Activated CD8-positive, alpha-beta memory T cell treated with anti-CD3 and anti-CD28 coated beads for 4 hours (primary cell): ENCODE measurements around the gene TSPAN18.

Source experiments
- DNase-seq, 2 donors: peaks; one replicate each; pipeline ENCODE4 v3.0.0-alpha.2; 2020; ENCODE audit warnings: low read depth in 2 of 2

TSPAN18 gene

DNA sequence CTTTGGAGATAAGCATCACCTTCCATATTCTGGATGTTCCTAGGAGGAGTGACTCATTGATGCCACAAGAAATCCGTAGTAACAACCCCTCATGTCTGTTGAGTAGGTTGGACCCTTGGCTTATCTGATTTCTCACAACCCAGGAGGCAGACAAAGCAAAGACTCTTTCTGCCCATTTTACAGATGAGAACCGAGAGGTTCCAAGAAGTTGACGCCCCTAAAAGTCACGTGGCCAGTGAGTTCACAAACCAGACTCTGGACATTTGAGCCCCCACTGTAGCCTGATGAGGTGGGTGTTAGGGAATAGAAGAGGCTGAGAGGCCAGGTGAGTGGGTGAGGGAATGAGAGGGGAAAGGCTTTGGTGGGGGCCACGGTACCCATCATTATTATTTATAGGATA, 70.3 kb downstream of the TSPAN18 start:
- no peak for DNase-seq

DNA sequence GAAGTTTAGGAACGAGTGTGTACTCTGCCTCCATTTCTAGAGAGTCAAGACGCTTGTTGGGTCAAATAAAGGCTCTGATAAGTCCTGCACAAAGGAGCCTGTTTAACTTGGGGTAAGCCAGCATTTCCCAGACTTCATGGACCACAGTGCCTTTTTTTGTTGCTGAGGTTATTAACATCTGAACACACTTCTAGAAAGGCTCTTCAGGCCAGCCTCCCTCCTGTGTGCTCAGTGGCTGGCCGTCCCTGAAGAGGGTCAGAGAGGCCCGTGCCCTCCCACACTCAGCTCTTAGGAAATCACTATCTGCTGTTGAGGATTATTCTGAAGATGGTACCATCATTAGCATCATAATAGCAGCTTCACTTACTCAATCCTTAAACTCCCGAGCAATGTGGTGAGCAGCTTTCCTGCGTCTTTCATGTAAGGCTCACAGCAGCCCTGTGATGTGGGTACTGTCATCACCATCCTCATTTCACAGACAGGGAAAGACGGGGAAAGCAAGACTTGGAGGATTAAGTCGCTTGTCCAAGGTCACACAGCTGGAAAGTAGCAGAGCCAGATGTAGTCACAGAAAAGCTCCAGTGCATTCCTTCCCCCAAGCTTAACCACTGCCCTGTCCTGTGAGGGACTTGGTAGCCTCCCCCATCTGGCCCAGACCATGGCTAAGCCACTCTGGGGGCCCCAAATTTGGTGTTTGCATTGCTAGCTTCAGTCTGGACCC, 71.3 kb downstream of the TSPAN18 start:
- no peak for DNase-seq

DNA sequence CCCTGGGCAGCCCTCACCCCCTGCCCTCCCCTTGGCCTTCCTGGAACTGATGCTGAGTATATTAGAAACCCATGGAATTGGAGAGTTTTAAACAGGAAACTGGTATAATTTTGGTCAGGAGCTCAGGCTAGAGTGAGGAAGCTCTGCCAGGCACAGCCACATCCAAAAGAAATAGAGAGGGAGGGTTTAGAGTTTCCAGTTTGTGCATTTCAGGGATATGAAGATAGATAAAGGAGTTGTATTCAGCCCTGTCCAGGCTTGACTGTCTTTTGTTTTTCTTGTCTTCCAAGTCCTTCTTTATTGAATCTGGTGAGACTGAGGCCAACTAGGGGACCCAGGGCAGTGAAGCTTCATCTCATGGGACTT, 71.8 kb downstream of the TSPAN18 start:
- no peak for DNase-seq

DNA sequence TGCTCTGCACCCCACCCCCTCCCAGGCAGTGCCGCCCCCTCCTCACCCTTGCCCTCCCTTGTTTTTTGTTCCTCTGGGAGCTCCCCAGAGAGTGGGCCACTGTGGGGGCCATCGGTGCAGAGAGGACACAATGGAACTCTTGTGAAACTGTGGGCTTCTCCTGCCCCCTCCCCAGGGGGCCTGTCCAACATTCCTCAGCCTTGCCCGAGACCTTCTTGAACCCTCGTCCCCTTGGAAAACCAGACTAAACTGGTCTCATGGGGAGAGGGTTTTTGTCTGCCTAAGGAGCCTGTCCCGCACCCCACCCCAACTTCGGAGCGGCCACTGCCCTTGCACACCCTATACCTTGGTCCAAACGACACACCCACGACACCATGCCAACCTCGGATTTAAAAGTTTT, 72.2 kb downstream of the TSPAN18 start:
- DNase-seq = no peak

DNA sequence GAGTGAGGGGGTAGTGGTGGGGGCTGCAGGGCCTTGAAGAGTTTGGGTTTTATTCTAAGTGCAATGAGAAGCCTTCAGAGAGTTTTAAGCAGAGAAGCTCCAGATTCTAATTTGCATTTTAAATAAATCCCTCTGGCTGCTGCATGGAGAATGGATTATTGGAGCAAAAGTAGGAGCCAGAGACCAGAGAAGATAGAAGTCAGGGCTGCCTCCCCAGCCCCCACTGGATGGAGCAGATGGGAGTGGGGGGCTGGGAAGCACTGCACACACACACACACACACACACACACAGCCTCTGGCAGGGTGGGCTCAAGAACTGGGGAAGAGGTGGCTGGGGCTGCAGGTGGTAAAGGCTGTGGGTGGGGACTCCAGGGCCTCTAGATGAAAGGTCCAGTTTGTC, 75.6 kb downstream of the TSPAN18 start:
- DNase-seq = no peak

DNA sequence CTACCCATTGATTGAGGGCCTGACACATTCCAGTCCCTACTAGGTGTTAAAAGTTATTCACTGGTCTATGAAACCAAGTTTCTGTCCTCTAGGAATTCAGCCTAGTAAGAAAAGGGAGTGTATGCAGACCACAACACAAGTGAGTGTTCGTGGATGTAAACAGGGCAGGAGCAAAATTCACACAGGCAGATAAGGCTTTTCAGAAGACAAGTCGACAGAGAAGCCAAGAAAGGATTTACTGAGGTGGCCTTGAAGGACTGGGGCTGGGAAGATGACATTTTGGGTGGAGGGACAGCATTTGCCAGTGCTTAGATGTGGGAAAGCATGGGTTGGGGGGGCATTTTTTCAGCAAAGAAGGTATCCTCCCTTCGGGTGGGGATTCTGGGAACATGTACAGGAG, 76.2 kb downstream of the TSPAN18 start:
- no peak for DNase-seq

DNA sequence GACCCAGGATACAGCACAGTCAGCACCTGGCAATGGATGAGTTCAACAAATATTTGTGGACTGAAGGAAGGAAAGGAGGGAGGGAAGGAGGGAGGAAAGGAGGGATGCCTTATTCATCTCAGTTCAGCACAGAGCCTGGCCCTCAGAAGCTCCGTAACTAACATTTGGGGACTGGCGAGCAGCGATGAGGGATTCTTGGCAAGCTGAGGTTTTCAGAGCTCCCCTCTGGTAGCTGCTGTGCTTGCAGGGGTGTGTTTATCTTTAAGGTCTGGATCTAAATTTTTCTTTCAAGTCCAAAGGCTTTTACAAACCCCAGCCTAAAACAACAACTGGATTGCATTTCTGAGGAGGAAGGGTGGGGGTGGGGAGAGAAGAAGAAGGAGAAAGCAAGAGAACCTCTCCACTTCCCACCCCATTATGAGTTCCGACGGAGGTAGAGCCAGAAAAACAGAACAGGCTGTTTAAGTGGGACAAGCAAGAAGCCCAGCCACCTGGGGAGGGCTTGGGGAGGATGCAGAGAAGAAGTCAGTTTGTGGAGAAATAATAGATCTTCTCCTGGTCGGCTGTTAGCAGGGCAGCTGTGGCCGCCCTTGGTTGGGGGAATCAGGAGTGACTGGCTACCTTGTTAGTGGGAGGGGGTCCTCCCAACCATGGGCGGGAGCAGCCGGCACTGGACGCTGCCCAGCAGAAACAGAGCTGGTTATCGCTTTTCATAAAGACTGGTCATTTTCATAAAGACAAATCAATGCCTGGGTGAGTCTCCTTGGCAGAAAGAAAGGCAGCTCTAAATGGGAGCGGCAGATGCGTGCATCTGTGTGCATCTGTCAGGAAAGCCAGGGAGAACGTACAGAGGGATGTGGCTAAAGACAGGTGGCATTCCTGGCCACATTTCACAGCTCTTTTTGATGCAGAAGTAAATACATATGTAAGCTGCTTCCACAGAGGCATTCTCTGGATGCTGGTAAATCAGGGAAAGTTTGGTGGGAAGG, 78.0 kb downstream of the TSPAN18 start:
- no peak for DNase-seq

DNA sequence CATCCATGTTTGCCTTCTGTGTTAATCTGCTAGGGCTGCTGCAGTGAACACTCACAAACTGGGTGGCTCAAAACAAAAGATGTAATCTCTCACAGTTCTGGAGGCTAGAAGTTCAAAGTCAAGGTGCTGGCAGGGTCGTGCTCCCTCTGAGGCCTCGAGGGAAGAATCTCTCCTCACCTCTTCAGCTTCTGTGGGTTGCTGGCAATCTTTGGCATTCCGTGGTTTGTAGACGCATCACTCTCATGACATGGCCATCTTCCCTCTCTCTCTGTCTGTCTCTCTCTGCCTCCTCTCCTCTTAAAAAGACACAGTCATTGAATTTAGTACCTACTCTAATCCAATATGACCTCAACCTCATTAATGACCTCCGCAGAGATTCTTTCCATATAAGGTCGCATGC, 78.8 kb downstream of the TSPAN18 start:
- DNase-seq = no peak

DNA sequence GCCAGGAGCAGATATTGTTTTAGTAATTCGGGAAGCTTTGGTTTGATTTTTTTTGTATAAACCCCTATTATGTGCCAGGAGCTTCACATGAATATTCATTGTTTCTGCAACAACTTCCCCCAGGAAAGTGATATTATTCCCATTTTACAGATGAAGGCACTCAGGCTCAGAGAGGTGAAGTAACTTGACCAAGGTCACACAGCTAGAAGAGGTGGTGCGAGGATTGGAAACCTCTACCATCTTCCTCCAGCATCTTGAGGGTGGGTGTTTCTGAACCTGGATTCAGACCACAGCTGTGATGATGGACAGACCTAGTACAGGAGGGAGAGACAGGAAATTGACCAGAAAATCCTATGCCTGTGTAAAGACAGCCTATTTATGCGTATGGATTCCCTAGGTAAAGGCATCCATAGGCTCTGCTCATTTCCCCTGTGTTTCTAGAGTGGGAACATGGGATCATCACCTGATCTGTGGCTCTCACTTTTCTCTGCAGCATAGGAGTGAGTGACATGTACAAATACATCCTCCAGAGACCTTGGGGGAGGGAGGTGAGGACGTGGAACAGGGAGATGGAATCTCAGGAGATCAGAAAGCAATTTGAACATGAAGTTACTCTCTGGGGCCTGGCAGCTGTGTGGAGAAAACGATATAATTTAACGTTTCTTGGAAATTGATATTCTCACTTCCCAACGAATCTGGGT, 81.4 kb downstream of the TSPAN18 start:
- DNase-seq = no peak

DNA sequence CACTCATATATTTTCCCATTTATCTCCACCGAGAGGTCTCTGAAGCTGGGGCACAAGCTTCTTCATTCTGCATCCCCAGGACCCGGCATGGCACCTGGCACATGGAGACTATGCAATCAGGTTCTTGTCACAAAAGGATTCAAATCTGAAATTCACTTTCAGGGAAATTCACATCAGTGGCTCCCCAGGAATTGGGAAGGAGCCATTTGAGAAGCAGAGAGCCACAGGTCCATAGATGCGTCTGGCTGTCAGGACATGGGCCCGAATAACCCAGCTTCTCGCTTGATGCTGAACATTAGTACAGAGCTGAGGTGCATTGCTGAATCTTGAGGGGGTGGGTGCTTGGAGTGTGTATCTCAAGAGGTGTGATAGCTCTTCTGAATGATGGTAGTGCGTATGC, 82.5 kb downstream of the TSPAN18 start:
- no peak for DNase-seq

DNA sequence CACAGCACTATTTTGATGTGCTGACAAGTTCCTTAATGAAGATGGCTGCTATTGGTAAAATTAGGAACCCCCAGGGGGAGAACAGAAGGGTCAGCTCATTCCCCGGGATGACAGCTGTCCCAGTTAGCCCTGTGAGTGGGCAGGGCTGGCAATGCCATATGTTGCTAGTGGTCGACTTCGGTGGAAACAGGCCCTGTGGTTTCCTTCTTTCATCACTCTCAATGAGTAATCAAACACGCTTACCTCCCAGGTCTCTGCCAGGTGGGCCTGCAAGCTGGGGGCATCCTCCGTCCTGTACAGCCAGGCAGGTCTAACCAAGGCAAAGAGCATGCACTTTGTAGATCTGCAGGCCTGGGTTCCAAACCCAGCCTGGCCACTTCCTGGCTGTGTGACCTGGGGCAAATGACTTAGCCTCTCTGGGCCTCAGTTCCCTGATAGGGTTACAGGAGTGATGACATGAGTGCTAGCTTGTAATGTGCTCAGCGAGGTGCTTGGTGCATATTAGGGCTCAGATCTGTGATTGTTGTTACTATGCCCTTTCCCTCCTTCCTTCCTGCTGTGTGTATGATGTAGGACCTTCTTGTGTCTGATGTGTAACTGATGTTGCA, 85.2 kb downstream of the TSPAN18 start:
- DNase-seq = no peak

DNA sequence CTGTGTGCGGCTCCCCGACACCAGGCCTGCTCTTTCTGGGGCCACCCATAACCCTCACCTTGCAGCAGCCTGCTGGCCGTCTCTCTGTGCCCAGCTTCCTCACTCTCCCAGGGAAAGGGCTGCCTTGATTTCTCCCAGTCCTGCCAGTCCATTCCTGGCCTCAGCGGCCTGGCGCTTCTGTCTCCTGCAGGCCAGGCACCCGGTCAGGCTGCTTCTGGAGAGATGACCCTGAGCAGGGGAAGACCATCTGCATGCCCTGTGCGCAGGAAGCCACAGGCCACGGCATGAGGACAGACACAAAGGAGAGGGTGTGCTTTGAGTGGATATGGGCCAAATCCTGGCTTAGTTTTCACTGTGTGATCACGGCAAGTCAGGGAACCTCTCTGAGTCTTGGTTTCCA, 86.2 kb downstream of the TSPAN18 start:
- no peak for DNase-seq

DNA sequence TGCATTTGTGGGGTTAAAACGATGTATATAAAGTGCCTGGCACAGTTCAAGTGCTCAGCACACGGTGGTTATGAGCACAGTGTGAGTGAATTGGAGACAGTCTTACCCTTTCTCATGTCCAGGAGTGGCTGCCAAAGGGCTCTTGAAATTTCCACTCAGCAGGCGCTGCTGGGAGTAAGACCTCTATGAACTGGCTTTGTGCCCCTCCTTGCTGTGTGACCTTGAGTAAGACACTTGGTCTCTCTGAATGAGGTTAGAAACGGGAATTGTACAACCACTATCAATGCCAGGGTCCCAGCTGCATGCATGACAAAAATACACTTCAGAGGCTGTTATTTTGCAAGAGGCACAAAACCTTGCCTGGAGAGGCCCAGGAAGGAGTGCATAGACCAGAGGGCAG, 86.6 kb downstream of the TSPAN18 start:
- no peak for DNase-seq

DNA sequence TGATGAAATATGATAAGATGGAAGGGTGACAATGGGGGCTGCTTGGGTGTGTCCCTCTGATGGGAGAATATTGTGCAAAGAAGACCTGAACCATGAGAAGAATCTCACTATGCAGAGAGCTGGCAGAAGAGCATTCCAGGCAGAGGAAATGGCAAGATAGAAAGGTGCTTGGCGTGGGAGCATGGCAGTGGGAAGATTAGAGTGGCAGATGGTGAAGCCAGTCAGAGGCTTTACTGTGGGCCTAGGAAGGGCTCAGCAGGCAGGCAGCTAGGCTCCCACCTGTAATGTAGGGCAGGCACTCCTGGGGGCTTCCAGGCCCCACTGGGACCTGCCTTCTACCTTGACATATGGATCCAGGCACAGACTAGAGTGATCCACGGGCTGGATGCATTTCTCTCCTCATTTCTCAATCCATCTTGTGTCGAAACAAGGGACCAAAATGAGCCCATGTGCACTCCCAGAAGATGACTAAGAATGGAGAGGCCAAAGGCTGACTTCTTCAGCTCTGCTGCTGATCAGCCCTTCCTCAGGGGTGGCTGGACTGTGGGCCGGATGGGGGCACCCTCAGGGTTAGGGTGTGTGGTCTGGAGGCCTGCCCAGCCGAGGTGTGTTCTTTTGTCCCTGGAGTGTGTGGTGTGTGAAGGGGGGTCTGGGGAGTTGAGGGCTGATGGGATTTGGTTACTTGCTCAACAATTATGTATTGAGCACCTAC, 88.3 kb downstream of the TSPAN18 start:
- no peak for DNase-seq

DNA sequence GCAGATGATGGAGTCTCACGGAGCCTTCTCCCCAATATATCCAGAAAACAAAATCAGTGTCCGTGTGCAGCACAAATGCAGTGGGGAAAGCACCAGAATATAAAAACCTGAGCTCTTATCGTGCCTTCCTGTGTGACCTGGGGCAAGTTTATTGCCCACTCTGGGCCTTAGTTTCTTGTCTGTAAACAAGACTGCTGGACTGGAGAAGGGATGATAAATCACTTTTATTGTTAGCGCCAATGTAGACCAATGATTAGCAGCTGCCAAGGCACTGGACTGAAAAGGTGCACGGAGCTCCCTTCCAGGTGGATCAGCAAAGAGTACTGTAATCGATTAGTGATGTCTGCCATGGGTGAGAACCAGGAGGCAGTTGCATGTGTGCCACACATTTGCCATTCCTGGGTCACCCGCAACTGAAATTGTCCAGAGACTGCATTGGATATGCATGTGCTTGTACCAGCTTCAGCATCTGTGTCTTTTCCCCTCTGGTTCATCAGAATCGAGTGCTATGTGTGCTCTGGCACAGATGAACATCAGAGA, 89.2 kb downstream of the TSPAN18 start:
- no peak for DNase-seq

DNA sequence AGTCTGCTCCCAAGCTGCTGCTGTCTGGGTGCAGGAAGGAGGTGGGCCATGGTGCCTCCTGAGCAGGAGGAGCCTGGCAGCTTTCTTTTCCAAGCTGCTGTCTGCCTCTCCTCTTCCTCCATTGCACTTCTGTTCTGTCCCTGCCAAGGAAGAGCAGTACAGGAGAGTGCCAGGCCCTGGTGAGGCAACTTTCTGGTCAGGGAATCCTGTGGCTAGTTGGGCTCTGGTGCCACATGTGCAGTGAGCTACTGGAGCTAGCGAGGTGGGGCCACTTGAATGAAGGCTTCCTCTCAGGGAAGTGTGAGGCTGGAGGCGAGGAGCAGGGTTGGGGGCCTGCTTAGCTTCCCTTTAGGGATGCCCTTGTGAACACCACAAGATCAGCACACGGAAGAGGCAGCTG, 90.0 kb downstream of the TSPAN18 start:
- no peak for DNase-seq

DNA sequence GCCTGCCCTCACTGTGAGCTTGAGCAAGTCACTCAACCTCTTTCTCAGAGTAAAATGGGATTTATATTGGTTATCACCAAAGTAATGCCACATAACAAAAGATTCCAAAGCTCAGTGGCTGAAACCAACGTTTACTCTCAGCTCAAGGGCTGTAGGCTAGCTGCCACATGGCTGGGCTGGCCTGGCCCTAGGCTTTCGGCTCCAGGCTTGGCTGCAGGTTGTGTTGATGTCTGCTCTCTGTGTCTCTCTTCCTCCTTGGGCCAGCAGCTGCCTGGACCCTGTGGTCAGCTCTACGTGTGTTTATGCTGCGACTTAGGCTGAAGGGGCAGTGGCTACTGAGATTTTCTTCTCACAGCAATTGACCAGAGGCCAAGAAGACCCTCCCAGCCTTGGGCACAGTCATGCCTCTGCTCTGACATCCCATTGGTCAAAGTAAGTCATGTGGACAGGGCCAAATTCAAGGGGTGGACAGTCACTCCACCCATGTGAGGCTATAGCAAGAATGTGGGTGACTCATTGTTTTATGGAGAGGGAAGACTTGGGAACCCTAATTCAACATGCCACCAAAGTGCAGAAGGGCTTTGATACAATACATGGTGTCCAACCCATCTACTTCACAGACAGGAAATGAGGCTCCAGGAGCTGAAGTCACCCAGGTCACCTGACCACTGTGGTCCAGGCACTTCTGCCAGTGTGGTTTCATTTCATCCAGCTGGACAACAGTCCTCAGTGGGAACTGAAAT, 90.6 kb downstream of the TSPAN18 start:
- no peak for DNase-seq

DNA sequence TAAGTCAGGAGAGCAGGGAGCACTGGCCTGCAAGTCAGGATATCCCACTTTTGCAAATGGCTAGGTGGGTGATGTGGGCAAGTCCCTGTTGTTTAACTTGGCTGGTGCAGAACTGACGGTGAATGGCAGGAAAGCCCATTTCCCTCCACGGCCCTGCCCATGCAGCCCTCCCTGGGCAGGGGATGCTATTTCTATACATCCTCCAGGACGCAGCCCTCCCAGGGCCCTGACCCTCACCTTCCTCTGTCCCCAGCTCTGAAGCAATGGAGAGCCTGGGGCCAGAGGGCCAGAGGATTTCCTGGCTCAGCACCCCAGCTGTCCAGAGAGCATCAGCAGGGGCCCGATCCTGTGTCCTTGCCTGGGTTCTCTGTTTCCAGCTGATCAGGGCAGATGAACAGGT, 91.3 kb downstream of the TSPAN18 start:
- no peak for DNase-seq

DNA sequence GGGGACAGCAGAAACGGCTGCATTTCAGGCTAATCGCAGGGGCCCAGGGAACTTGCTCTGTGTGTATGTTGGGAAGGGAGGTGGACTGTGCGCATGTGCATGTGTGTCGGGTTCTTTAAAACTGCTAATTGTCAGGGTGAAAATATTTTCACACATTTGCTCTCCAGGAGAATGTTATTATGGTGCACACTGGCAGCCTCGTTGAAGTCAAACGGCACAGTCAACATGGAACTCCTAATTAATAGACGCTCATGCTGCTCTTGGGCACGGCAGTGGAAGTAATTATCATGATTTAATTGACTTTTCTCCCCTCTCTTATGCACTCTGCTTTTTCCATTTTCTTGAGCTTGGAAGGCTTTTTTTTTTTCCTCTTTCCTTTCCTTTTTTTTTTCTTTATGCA, 92.6 kb downstream of the TSPAN18 start:
- DNase-seq = no peak

DNA sequence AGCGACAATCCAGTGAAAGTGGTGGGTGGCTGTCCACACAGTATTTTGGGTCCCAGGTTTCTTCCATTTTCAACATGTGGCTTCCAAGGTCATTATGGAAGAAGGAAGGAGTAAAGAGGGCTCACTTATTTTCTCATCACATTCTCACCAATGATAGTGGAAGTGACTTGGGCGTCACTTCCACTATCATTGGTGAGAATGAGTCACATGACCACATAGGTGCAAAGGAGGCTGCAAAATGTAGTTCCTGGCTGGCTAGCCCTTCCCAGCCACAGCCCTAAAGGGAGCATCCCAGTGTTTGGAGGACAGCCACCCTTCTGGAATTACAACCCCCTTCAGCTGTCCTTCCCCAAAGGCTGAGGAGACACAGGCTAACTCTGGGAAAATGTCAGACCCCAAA, 95.6 kb downstream of the TSPAN18 start:
- no peak for DNase-seq

DNA sequence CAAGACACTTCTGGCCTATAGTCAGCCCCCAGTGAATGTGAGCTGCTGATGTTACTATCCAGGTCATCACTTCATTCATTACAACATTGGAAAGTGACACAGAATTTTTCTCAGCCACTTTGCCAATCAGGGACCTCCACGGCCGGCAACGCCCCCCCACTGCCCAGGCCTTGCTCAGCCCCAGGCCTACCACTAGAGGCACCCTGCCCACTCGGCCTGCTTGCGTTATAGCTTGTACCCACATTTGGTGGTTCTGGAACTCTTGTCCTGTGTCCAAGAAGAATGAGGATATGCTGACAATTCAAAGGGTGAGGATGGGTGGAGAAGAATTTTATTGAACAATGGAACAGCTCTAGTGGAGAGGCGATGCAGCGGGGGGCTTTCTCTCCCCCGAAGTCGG, 96.2 kb downstream of the TSPAN18 start:
- no peak for DNase-seq
